ENCODE data around the gene EXOC8. TPM values are rescaled to one million over a fixed set of nuclear protein-coding genes. Genes with fewer than 3 reads are reported as not detected.

The EXOC8 gene
- 10 to 100 TPM; 14.1 to 18.7 TPM for total RNA-seq

- H3K9me3 Mint-ChIP-seq, result no peaks in the 10 kb centered on the region
- peaks cover 38 to 52% of the 10 kb centered on the region in 2 donors for H3K36me3 Mint-ChIP-seq
- DNase-seq (ENCODE audit: low spot score in 2 of 2), result peak; percentile 99
- ATAC-seq, result peak; percentile 83 to 87
- peak within 1 kb of the TSS; percentile 96 to 100 for H3K27ac Mint-ChIP-seq
Measured at GRCh38 chr1:231337472-231338269, at the start of gene EXOC8. TSS of gene EXOC8 (minus strand) at chr1:231337852. CDS start at chr1:231337745, 107 bp downstream.

- Mint-ChIP-seq H3K27ac (no peak overlapping the region), H3K9me3 (no peaks in the 10 kb centered on the region), H3K36me3 (peaks cover 0 to 6% of the 10 kb centered on the region in 2 donors)
- no peak for ATAC-seq
- DNase-seq (ENCODE audit: low spot score in 2 of 2), result no peak
Measured at GRCh38 chr1:231386466-231386865, 48.8 kb upstream of the EXOC8 start.

- H3K9me3 Mint-ChIP-seq, result no peaks in the 10 kb centered on the region
- no peak for DNase-seq (ENCODE audit: low spot score in 2 of 2)
- peaks cover 0 to 6% of the 10 kb centered on the region in 2 donors for H3K36me3 Mint-ChIP-seq
- ATAC-seq, result no peak
- no peak overlapping the region for H3K27ac Mint-ChIP-seq
Measured at GRCh38 chr1:231385416-231385748, 47.7 kb upstream of the EXOC8 start.

- Mint-ChIP-seq H3K27ac (no peak overlapping the region), H3K9me3 (no peaks in the 10 kb centered on the region), H3K36me3 (peaks cover 0 to 2% of the 10 kb centered on the region in 2 donors)
- DNase-seq (ENCODE audit: low spot score in 2 of 2), result no peak
- ATAC-seq, result no peak
Measured at GRCh38 chr1:231384696-231385415, 47.2 kb upstream of the EXOC8 start.

GRCh38 chr1:231383159-231383860 is 45.7 kb upstream of the EXOC8 start:
- Mint-ChIP-seq H3K36me3 (no peaks in the 10 kb centered on the region), H3K27ac (no peak overlapping the region), H3K9me3 (no peaks in the 10 kb centered on the region)
- DNase-seq (ENCODE audit: low spot score in 2 of 2) (no peak), ATAC-seq (no peak)

GRCh38 chr1:231382426-231382825 is 44.8 kb upstream of the EXOC8 start:
- no peak for ATAC-seq
- Mint-ChIP-seq H3K36me3 (no peaks in the 10 kb centered on the region), H3K27ac (no peak overlapping the region), H3K9me3 (no peaks in the 10 kb centered on the region)
- no peak for DNase-seq (ENCODE audit: low spot score in 2 of 2)

- ATAC-seq, result no peak
- no peak for DNase-seq (ENCODE audit: low spot score in 2 of 2)
- Mint-ChIP-seq H3K36me3 (no peaks in the 10 kb centered on the region), H3K9me3 (no peaks in the 10 kb centered on the region), H3K27ac (no peak overlapping the region)
Measured at GRCh38 chr1:231381729-231382128, 44.1 kb upstream of the EXOC8 start.

- no peaks in the 10 kb centered on the region for H3K9me3 Mint-ChIP-seq
- no peaks in the 10 kb centered on the region for H3K36me3 Mint-ChIP-seq
- H3K27ac Mint-ChIP-seq, result peak overlapping the region; percentile 58 to 82
- DNase-seq (ENCODE audit: low spot score in 2 of 2), result peak in 1 of 2 donors; percentile 26
- peak; percentile 90 to 94 for ATAC-seq
Measured at GRCh38 chr1:231376875-231377549, 39.4 kb upstream of the EXOC8 start.

GRCh38 chr1:231376101-231376500 is 38.4 kb upstream of the EXOC8 start:
- peak overlapping the region in 1 of 2 donors; percentile 58 for H3K27ac Mint-ChIP-seq
- H3K9me3 Mint-ChIP-seq, result no peaks in the 10 kb centered on the region
- DNase-seq (ENCODE audit: low spot score in 2 of 2), result no peak
- ATAC-seq, result no peak
- H3K36me3 Mint-ChIP-seq, result no peaks in the 10 kb centered on the region

GRCh38 chr1:231374394-231374793 is 36.7 kb upstream of the EXOC8 start:
- DNase-seq (ENCODE audit: low spot score in 2 of 2), result no peak
- H3K27ac Mint-ChIP-seq, result no peak overlapping the region
- H3K9me3 Mint-ChIP-seq, result no peaks in the 10 kb centered on the region
- no peak for ATAC-seq
- no peaks in the 10 kb centered on the region for H3K36me3 Mint-ChIP-seq

- no peak overlapping the region for H3K27ac Mint-ChIP-seq
- no peaks in the 10 kb centered on the region for H3K36me3 Mint-ChIP-seq
- ATAC-seq (no peak), DNase-seq (ENCODE audit: low spot score in 2 of 2) (no peak)
- no peaks in the 10 kb centered on the region for H3K9me3 Mint-ChIP-seq
Measured at GRCh38 chr1:231372501-231372900, 34.8 kb upstream of the EXOC8 start.

- Mint-ChIP-seq H3K9me3 (no peaks in the 10 kb centered on the region), H3K27ac (no peak overlapping the region), H3K36me3 (no peaks in the 10 kb centered on the region)
- DNase-seq (ENCODE audit: low spot score in 2 of 2) (no peak), ATAC-seq (no peak)
Measured at GRCh38 chr1:231369282-231369681, 31.6 kb upstream of the EXOC8 start.

GRCh38 chr1:231364192-231364591 is 26.5 kb upstream of the EXOC8 start:
- no peak for DNase-seq (ENCODE audit: low spot score in 2 of 2)
- no peak overlapping the region for H3K27ac Mint-ChIP-seq
- no peak for ATAC-seq
- no peaks in the 10 kb centered on the region for H3K9me3 Mint-ChIP-seq
- H3K36me3 Mint-ChIP-seq, result peaks cover 5 to 6% of the 10 kb centered on the region in 2 donors

- no peak for ATAC-seq
- Mint-ChIP-seq H3K36me3 (peaks cover 5 to 6% of the 10 kb centered on the region in 2 donors), H3K9me3 (no peaks in the 10 kb centered on the region), H3K27ac (no peak overlapping the region)
- no peak for DNase-seq (ENCODE audit: low spot score in 2 of 2)
Measured at GRCh38 chr1:231363624-231364023, 26.0 kb upstream of the EXOC8 start.

GRCh38 chr1:231362325-231362724 is 24.7 kb upstream of the EXOC8 start:
- DNase-seq (ENCODE audit: low spot score in 2 of 2) (no peak), ATAC-seq (no peak)
- peaks cover 5 to 6% of the 10 kb centered on the region in 2 donors for H3K36me3 Mint-ChIP-seq
- H3K27ac Mint-ChIP-seq, result no peak overlapping the region
- no peaks in the 10 kb centered on the region for H3K9me3 Mint-ChIP-seq

GRCh38 chr1:231359113-231359512 is 21.5 kb upstream of the EXOC8 start:
- ATAC-seq, result peak; percentile 45 to 52
- H3K27ac Mint-ChIP-seq, result no peak overlapping the region
- H3K36me3 Mint-ChIP-seq, result peaks cover 5 to 6% of the 10 kb centered on the region in 2 donors
- H3K9me3 Mint-ChIP-seq, result no peaks in the 10 kb centered on the region
- DNase-seq (ENCODE audit: low spot score in 2 of 2), result no peak

All from activated naive CD4-positive, alpha-beta T cell treated with anti-CD3 and anti-CD28 coated beads, Interleukin-2, amount 50 U/mL, for 72 hours (primary cell).